ENCODE measurements around the gene WWOX. TPM values are rescaled to one million over a fixed set of nuclear protein-coding genes. Genes with fewer than 3 reads are reported as not detected.

The WWOX gene
- total RNA-seq, 1 donor from 2014 or later = 106 TPM

- intact Hi-C loops (cut with DNase I) = no loop called here
- Histone ChIP-seq H3K27ac (no peak overlapping the region), H3K4me1 (no peaks in the 10 kb centered on the region), H3K9me3 (no peaks in the 10 kb centered on the region), H3K36me3 (no peaks in the 10 kb centered on the region), H3K4me3 (no peak overlapping the region), H3K27me3 (no peaks in the 10 kb centered on the region)
- TF ChIP-seq CTCF (IDR thresholded peaks at IDR 0.05) = no peak
- no peak for DNase-seq (ENCODE audit: low spot score in 2 of 2)
Measured at GRCh38 chr16:78091419-78091818, 8.0 kb upstream of the WWOX start.

GRCh38 chr16:78092758-78093157 is 6.7 kb upstream of the WWOX start:
- DNase-seq (ENCODE audit: low spot score in 2 of 2) = no peak
- intact Hi-C loops (cut with DNase I) = no loop called here
- no peaks in the 10 kb centered on the region for H3K9me3 ChIP-seq
- H3K4me1 ChIP-seq = no peaks in the 10 kb centered on the region
- H3K27ac ChIP-seq = no peak overlapping the region
- TF ChIP-seq CTCF (IDR thresholded peaks at IDR 0.05) = no peak
- no peaks in the 10 kb centered on the region for H3K36me3 ChIP-seq
- H3K27me3 ChIP-seq = no peaks in the 10 kb centered on the region
- no peak overlapping the region for H3K4me3 ChIP-seq

GRCh38 chr16:78094166-78094565 is 5.3 kb upstream of the WWOX start:
- DNase-seq (ENCODE audit: low spot score in 2 of 2) = no peak
- Histone ChIP-seq H3K27ac (no peak overlapping the region), H3K27me3 (no peaks in the 10 kb centered on the region), H3K36me3 (no peaks in the 10 kb centered on the region), H3K9me3 (no peaks in the 10 kb centered on the region), H3K4me3 (no peak overlapping the region), H3K4me1 (peaks cover 4% of the 10 kb centered on the region in 2 donors)
- no peak for TF ChIP-seq CTCF (IDR thresholded peaks at IDR 0.05)
- intact Hi-C loops (cut with DNase I) = no loop called here

- no peak overlapping the region for H3K27ac ChIP-seq
- intact Hi-C loops (cut with DNase I) = loop anchor here (5.0 kb wide), 1 partner anchor 1502 kb away; no protein-coding TSS in a partner anchor
- H3K4me3 ChIP-seq = no peak overlapping the region
- no peak for DNase-seq (ENCODE audit: low spot score in 2 of 2)
- H3K4me1 ChIP-seq = peaks cover 4% of the 10 kb centered on the region in 2 donors
- no peaks in the 10 kb centered on the region for H3K27me3 ChIP-seq
- no peaks in the 10 kb centered on the region for H3K36me3 ChIP-seq
- no peak for TF ChIP-seq CTCF (IDR thresholded peaks at IDR 0.05)
- H3K9me3 ChIP-seq = no peaks in the 10 kb centered on the region
Measured at GRCh38 chr16:78094998-78095397, 4.5 kb upstream of the WWOX start.

- no peak for TF ChIP-seq CTCF (IDR thresholded peaks at IDR 0.05)
- Histone ChIP-seq H3K4me1 (peaks cover 4 to 10% of the 10 kb centered on the region in 2 donors), H3K4me3 (no peak overlapping the region), H3K27ac (no peak overlapping the region), H3K9me3 (no peaks in the 10 kb centered on the region), H3K36me3 (no peaks in the 10 kb centered on the region), H3K27me3 (no peaks in the 10 kb centered on the region)
- DNase-seq (ENCODE audit: low spot score in 2 of 2) = no peak
- intact Hi-C loops (cut with DNase I) = loop anchor here (5.0 kb wide), 1 partner anchor 1501 kb away; no protein-coding TSS in a partner anchor
Measured at GRCh38 chr16:78096386-78096785, 3.1 kb upstream of the WWOX start.

GRCh38 chr16:78097548-78097947 is 1.9 kb upstream of the WWOX start:
- H3K4me3 ChIP-seq = no peak overlapping the region
- no peaks in the 10 kb centered on the region for H3K36me3 ChIP-seq
- peaks cover 4 to 11% of the 10 kb centered on the region in 2 donors for H3K4me1 ChIP-seq
- intact Hi-C loops (cut with DNase I) = loop anchor here (5.0 kb wide), 1 partner anchor 1500 kb away; no protein-coding TSS in a partner anchor
- DNase-seq (ENCODE audit: low spot score in 2 of 2) = no peak
- no peaks in the 10 kb centered on the region for H3K27me3 ChIP-seq
- H3K27ac ChIP-seq = no peak overlapping the region
- TF ChIP-seq CTCF (IDR thresholded peaks at IDR 0.05) = no peak
- no peaks in the 10 kb centered on the region for H3K9me3 ChIP-seq
